Neural progenitor cell (in vitro differentiated cells): ENCODE data around the gene LARGE1. TPM values are rescaled to one million over a fixed set of nuclear protein-coding genes. Genes with fewer than 3 reads are reported as not detected.

Experiments
- DNase-seq: peaks from one replicate; pipeline ENCODE4 v3.0.0-alpha.2; 2016; ENCODE audit warnings: low spot score
- H2AFZ ChIP-seq: fragments of 200-600 bp; sonication (generic); replicated peaks from 2 replicates; pipeline ENCODE4 v1.6.1; 2016; ENCODE audit warnings: antibody characterized with exemption
- H3F3A ChIP-seq: fragments of 200-600 bp; sonication (generic); 2 replicates; pipeline ENCODE4 v1.6.1; 2016; ENCODE audit warnings: antibody characterized with exemption, low read depth
- H3K27ac ChIP-seq: fragments of 200-600 bp; sonication (generic); 2 replicates; pipeline ENCODE4 v1.5.1; 2016; ENCODE audit warnings: mild to moderate bottlenecking
- H3K27me3 ChIP-seq: fragments of 200-600 bp; sonication (generic); 2 replicates; pipeline ENCODE4 v1.6.1; 2016; ENCODE audit warnings: mild to moderate bottlenecking, moderate library complexity
- H3K36me3 ChIP-seq: fragments of 200-600 bp; sonication (generic); 2 replicates; pipeline ENCODE4 v1.5.1; 2016
- H3K4me1 ChIP-seq: fragments of 200-600 bp; sonication (generic); 2 replicates; pipeline ENCODE4 v1.6.1; 2016; ENCODE audit warnings: mixed run types
- H3K4me2 ChIP-seq: fragments of 200-600 bp; sonication (generic); 2 replicates; pipeline ENCODE4 v1.6.1; 2016
- H3K4me3 ChIP-seq: fragments of 200-600 bp; sonication (generic); 2 replicates; pipeline ENCODE4 v1.5.1; 2016
- H3K79me2 ChIP-seq: fragments of 200-600 bp; sonication (generic); 2 replicates; pipeline ENCODE4 v1.6.1; 2016; ENCODE audit warnings: low read depth
- H3K9ac ChIP-seq: fragments of 200-600 bp; sonication (generic); 2 replicates; pipeline ENCODE4 v1.6.1; 2016
- H3K9me3 ChIP-seq: fragments of 200-600 bp; sonication (generic); 2 replicates; pipeline ENCODE4 v1.5.1; 2016; ENCODE audit warnings: low read depth
- H4K20me1 ChIP-seq: fragments of 200-600 bp; sonication (generic); 2 replicates; pipeline ENCODE4 v1.6.1; 2016; ENCODE audit warnings: low read depth
- H3K27ac Mint-ChIP-seq: 3 replicates; pipeline ENCODE4 v1.8.0; 2021; ENCODE audit warnings: mixed read lengths
- H3K27me3 Mint-ChIP-seq: 2 replicates; pipeline ENCODE4 v1.8.0; 2022; ENCODE audit warnings: low read depth, mild to moderate bottlenecking, inconsistent platforms, moderate library complexity, mixed read lengths; ENCODE audit not compliant: insufficient read depth
- H3K36me3 Mint-ChIP-seq: 3 replicates; pipeline ENCODE4 v1.8.0; 2021; ENCODE audit warnings: mixed read lengths
- H3K4me1 Mint-ChIP-seq: 3 replicates; pipeline ENCODE4 v1.8.0; 2021; ENCODE audit warnings: mixed read lengths
- H3K4me3 Mint-ChIP-seq: 3 replicates; pipeline ENCODE4 v1.8.0; 2021; ENCODE audit warnings: mild to moderate bottlenecking, moderate library complexity, mixed read lengths
- H3K9me3 Mint-ChIP-seq: 3 replicates; pipeline ENCODE4 v1.8.0; 2020; ENCODE audit warnings: mixed read lengths
- CTCF ChIP-seq: fragments of 200-600 bp; sonication (generic); IDR thresholded peaks from 2 replicates; pipeline ENCODE4 v1.5.1; 2017; ENCODE audit warnings: antibody characterized with exemption, mild to moderate bottlenecking
- EZH2 ChIP-seq: fragments of 200-600 bp; sonication (generic); IDR thresholded peaks from 2 replicates; pipeline ENCODE4 v1.6.1; 2017; ENCODE audit warnings: antibody characterized with exemption, mild to moderate bottlenecking, moderate library complexity
- EZH2phosphoT487 ChIP-seq: fragments of 200-600 bp; sonication (generic); IDR thresholded peaks from 2 replicates; pipeline ENCODE4 v1.6.1; 2017; ENCODE audit warnings: antibody characterized with exemption
- total RNA-seq: library from RNA; depleted of rRNA; stranded (reverse); fragments of >200 nt; gene quantifications from 2 replicates; pipeline ENCODE4 v1.2.3, GENCODE V29; 2015; ENCODE audit warnings: low replicate concordance

Gene LARGE1
- total RNA-seq, 1 donor from 2014 or later: 24.9 TPM

GRCh38 chr22:33329398-33329797 is 590.9 kb downstream of the LARGE1 start:
- Histone ChIP-seq H3K27me3 (no peaks in the 10 kb centered on the region), H3F3A (no peaks in the 10 kb centered on the region), H4K20me1 (no peaks in the 10 kb centered on the region), H3K4me1 (no peaks in the 10 kb centered on the region), H3K9me3 (no peaks in the 10 kb centered on the region), H3K4me3 (no peak overlapping the region), H3K79me2 (no peaks in the 10 kb centered on the region), H2AFZ (no peak overlapping the region), H3K9ac (no peak overlapping the region), H3K4me2 (no peak overlapping the region), H3K27ac (no peak overlapping the region), H3K36me3 (no peaks in the 10 kb centered on the region)
- H3K9me3 Mint-ChIP-seq: no peaks in the 10 kb centered on the region
- H3K27me3 Mint-ChIP-seq: no peaks in the 10 kb centered on the region
- no peak overlapping the region for H3K27ac Mint-ChIP-seq
- H3K4me3 Mint-ChIP-seq: no peak overlapping the region
- H3K4me1 Mint-ChIP-seq: peaks cover 12% of the 10 kb centered on the region
- TF ChIP-seq CTCF (no peak), EZH2phosphoT487 (no peak), EZH2 (no peak)
- DNase-seq: no peak
- peaks cover 16% of the 10 kb centered on the region for H3K36me3 Mint-ChIP-seq

- H3K4me2 ChIP-seq: no peak overlapping the region
- H3K79me2 ChIP-seq: no peaks in the 10 kb centered on the region
- Mint-ChIP-seq H3K4me3 (no peak overlapping the region), H3K27ac (no peak overlapping the region), H3K4me1 (peaks cover 10% of the 10 kb centered on the region), H3K9me3 (no peaks in the 10 kb centered on the region), H3K27me3 (no peaks in the 10 kb centered on the region), H3K36me3 (peaks cover 15% of the 10 kb centered on the region)
- no peak for DNase-seq
- no peaks in the 10 kb centered on the region for H3K4me1 ChIP-seq
- no peak for TF ChIP-seq EZH2phosphoT487
- no peak for TF ChIP-seq EZH2
- TF ChIP-seq CTCF: no peak
- H4K20me1 ChIP-seq: no peaks in the 10 kb centered on the region
- H3K4me3 ChIP-seq: no peak overlapping the region
- no peak overlapping the region for H3K27ac ChIP-seq
- H2AFZ ChIP-seq: no peak overlapping the region
- H3K36me3 ChIP-seq: no peaks in the 10 kb centered on the region
- no peaks in the 10 kb centered on the region for H3K27me3 ChIP-seq
- H3K9me3 ChIP-seq: no peaks in the 10 kb centered on the region
- H3K9ac ChIP-seq: no peak overlapping the region
- no peaks in the 10 kb centered on the region for H3F3A ChIP-seq
Measured at GRCh38 chr22:33328789-33329296, 591.4 kb downstream of the LARGE1 start.

DNA sequence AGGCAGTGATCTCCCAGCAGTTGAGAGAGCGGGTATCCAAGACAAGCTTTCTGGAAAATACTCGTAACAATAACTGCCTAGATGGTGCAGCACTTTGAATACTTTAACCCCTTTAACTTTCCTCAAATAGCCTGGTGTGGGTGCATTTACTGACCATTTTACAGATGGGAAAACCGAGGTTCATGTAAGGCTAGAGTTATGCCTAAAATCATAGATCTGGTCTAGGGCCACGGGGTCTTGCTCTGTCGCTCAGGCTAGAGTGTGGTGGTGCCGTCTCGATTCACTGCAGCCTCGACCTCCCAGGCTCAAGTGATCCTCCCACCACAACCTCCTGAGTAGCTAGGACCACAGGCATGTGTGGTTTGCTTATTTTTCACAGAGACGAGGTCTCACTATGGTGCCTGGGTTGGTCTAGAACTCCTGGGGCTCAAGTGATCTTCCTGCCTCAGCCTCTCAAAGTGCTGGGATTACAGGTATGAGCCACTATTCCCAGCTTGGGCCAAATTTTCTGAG is 592.9 kb downstream of the LARGE1 start:
- no peaks in the 10 kb centered on the region for H3K27me3 ChIP-seq
- no peaks in the 10 kb centered on the region for H3F3A ChIP-seq
- DNase-seq: no peak
- H3K9me3 Mint-ChIP-seq: no peaks in the 10 kb centered on the region
- H3K4me1 ChIP-seq: no peaks in the 10 kb centered on the region
- H3K4me2 ChIP-seq: no peak overlapping the region
- TF ChIP-seq EZH2phosphoT487: no peak
- TF ChIP-seq EZH2: no peak
- TF ChIP-seq CTCF: no peak
- H3K36me3 Mint-ChIP-seq: peaks cover 12% of the 10 kb centered on the region
- no peak overlapping the region for H2AFZ ChIP-seq
- no peak overlapping the region for H3K27ac ChIP-seq
- no peak overlapping the region for H3K9ac ChIP-seq
- H3K27ac Mint-ChIP-seq: no peak overlapping the region
- no peak overlapping the region for H3K4me3 Mint-ChIP-seq
- H3K27me3 Mint-ChIP-seq: no peaks in the 10 kb centered on the region
- H3K4me3 ChIP-seq: no peak overlapping the region
- H3K36me3 ChIP-seq: no peaks in the 10 kb centered on the region
- H3K9me3 ChIP-seq: no peaks in the 10 kb centered on the region
- H4K20me1 ChIP-seq: no peaks in the 10 kb centered on the region
- peaks cover 10% of the 10 kb centered on the region for H3K4me1 Mint-ChIP-seq
- H3K79me2 ChIP-seq: no peaks in the 10 kb centered on the region
